ENCODE results near the gene ABR.
A peak's percentile ranks its signal among the peaks of the same experiment; 100 is the strongest.
"Not testable (repeated sequence)": the region's sequence is repeated elsewhere in the genome, so short reads cannot be mapped to it uniquely, and the experiment has no call there.

The ABR gene

DNA sequence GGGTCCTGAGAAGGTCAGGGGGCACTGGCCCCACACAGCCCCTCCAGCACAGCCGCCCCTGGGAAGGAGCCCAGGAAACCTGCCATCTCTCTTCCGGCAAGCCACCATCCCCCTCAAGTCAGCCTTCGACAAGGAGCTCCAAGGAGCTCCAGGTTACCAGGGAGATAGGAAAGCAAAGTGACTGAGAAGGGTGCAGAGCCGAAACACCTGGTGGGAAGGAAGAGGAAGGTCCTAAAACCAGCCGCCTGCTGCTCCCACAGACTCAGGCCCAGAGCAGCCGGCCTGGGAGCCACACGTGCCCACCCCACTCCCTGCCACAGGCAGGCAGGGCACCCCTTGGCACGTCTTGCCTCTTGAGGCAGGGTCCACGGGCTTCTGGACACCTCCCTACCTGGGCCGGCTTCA, 102.2 kb downstream of the ABR start:
- no peak for DNase-seq (ENCODE audit: low read depth, low spot score)
- no peak overlapping the region for H3K27ac ChIP-seq

DNA sequence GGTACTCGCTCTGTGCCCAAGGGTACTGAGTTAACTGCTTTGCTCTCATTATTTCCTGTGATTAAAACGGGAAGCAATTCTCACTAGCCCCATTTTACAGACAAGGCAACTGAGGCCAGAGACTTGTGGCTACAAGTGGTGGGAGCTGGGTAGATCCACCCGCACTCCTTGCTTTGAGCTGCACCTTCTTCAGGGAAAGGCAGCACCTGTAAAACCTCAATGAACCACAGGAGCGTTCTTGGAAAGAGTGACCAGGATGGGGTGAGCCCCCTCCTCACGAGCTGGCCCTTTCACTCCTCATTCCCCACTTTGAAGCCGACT, 102.8 kb downstream of the ABR start:
- no peak overlapping the region for H3K27ac ChIP-seq
- no peak for DNase-seq (ENCODE audit: low read depth, low spot score)

DNA sequence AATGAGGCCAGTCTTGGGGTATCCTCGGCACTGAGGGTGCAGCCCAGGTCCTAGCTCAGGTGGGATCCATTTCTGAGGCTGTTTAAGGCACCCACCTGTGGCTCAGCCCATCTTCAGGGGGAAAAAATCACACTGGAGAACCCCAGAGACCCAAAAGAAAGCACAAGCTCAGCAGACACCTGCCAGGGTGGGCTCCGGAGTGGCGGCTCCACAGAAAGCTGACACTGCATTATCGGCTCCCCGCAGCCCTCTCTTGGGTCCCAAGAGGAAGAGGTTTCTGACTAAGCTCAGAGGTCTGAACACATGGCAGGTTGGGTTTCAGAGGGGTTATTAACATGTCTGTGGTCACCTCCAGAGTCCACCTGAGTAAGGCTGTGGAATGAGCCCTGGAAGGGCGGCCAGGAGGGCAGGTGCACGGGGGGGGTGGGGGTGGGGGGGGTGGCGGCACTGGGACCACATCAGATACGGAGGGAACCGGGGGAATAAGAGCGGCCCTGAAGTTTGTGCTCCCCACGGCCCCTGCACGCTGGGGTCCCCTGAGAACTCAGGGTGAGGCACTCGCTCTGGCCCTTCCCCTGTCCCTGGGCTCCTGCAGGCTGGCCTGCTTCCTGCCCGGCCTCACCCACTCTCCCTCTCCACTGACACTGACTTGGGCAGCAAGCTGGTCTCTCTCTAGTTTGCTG, 103.3 kb downstream of the ABR start:
- DNase-seq (ENCODE audit: low read depth, low spot score): no peak
- H3K27ac ChIP-seq: no peak overlapping the region

DNA sequence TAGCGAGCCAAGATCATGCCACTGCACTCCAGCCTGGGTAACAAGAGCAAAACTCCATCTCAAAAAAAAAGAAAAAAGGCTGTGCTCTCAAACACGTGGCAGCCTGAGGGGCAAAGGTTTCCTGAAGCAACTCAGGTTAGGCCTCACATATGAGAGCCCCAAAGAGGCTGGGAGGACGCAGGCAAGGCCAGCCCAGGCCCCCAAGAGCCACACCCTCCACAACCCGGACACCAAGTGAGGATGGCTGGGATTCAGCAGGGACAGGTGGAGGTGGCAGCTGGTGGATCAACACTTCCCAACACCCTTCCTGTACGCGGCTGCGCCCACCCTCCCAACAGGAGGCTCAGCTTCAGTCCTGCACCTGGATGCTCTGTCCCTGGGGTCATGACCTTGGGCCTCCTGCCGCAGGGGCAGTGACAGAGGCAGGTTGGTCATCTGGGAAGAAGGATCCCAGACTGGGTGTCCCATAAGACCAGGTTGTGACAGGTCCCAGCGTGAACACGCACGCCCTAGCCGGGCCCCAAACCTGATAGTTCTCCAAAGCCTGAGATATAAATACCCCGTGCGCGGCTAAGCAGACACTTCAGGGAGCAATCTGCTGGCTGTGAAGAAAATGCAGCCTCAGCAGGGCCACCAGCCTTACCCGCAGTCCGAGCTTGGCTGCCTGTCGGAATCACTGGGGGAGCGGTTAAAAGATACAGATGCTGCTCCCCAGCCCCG, 104.7 kb downstream of the ABR start:
- H3K27ac ChIP-seq: no peak overlapping the region
- no peak for DNase-seq (ENCODE audit: low read depth, low spot score)

GRCh38 chr17:1073963-1074625, 105.7 kb downstream of the ABR start:
- not testable (repeated sequence) for H3K27ac ChIP-seq; DNase-seq (ENCODE audit: low read depth, low spot score)

GRCh38 chr17:1073241-1073962, 106.4 kb downstream of the ABR start:
- no peak overlapping the region for H3K27ac ChIP-seq
- DNase-seq (ENCODE audit: low read depth, low spot score): no peak

- no peak for DNase-seq (ENCODE audit: low read depth, low spot score)
- no peak overlapping the region for H3K27ac ChIP-seq
Measured at GRCh38 chr17:1072551-1072961, 107.2 kb downstream of the ABR start.

GRCh38 chr17:1071103-1071825, 108.5 kb downstream of the ABR start:
- no peak for DNase-seq (ENCODE audit: low read depth, low spot score)
- H3K27ac ChIP-seq: no peak overlapping the region

- H3K27ac ChIP-seq: no peak overlapping the region
- no peak for DNase-seq (ENCODE audit: low read depth, low spot score)
Measured at GRCh38 chr17:1070411-1070810, 109.4 kb downstream of the ABR start.

GRCh38 chr17:1069847-1070246, 109.9 kb downstream of the ABR start:
- no peak for DNase-seq (ENCODE audit: low read depth, low spot score)
- H3K27ac ChIP-seq: no peak overlapping the region

- no peak for DNase-seq (ENCODE audit: low read depth, low spot score)
- no peak overlapping the region for H3K27ac ChIP-seq
Measured at GRCh38 chr17:1068356-1068755, 111.4 kb downstream of the ABR start.

GRCh38 chr17:1067282-1067956, 112.4 kb downstream of the ABR start:
- no peak overlapping the region for H3K27ac ChIP-seq
- no peak for DNase-seq (ENCODE audit: low read depth, low spot score)

DNA sequence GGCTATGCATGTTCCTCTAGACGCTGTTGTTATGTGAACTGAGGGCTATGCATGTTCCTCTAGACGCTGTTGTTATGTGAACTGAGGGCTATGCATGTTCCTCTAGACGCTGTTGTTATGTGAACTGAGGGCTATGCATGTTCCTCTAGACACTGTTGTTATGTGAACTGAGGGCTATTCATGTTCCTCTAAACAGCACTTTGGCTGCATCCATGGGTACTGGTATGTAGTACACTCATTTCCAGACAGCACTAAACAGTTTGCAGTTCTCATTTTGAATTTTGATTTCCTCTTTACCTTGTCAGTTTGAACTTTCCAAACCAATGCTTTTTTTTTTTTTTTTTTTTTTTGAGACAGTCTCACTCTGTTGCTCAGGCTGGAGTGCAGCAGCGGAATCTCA, 114.4 kb downstream of the ABR start:
- DNase-seq (ENCODE audit: low read depth, low spot score): not testable (repeated sequence)

DNA sequence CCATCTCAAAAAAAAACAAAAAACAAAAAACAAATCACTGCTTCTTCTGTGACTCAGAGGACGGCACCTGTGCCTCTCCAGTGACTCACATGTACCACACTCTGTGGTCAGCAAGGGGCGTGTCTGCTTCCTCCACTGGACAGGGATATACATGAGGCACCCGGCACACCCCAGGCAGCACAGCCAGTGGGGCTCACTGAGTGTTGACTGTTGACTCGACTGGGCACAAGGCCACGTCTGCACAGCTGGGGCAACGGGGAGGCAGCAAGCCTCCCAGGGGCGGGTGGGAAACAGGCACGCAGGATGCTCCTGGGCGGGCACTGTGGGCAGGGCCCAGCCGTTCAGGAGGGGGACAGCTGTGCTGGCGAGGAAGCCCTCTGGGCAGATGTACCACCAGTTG, 118.8 kb downstream of the ABR start:
- DNase-seq (ENCODE audit: low read depth, low spot score): peak; percentile 95
- H3K27ac ChIP-seq: no peak overlapping the region

More for the DNA sequence above, 114.4 kb downstream of the ABR start:
- H3K27ac ChIP-seq: not testable (repeated sequence)

DNA sequence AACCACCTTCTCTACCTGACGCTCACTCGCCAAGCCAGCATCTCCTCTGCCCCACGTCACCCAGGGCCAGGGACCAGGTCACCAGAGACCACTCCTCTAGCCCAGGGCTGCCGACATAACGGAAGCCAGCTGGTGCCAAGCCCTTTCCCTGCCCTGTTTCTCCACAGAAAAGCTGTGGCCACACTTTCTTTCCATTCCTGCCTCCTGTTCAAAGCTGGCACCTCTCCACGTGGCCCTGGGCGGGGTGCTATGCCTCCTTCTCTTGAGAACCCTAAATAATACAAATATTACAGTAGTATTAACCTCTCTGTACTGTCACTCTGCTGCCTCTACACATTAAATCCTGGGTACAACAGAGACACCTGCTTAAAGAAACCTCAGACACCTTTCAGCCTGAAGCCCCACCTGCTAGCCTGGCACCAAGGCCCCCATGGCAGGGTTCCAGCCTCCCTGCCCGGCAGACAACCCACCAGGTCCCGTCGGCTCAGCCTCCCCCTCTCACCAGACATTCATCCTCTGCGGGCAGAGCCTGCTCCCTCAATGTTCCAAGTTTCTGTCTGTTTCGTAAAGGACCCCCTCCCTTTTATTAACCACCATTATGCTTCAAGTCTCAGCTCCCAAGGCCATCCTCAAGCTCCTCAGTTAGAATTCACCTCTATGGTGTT, 120.5 kb downstream of the ABR start:
- no peak overlapping the region for H3K27ac ChIP-seq
- no peak for DNase-seq (ENCODE audit: low read depth, low spot score)

DNA sequence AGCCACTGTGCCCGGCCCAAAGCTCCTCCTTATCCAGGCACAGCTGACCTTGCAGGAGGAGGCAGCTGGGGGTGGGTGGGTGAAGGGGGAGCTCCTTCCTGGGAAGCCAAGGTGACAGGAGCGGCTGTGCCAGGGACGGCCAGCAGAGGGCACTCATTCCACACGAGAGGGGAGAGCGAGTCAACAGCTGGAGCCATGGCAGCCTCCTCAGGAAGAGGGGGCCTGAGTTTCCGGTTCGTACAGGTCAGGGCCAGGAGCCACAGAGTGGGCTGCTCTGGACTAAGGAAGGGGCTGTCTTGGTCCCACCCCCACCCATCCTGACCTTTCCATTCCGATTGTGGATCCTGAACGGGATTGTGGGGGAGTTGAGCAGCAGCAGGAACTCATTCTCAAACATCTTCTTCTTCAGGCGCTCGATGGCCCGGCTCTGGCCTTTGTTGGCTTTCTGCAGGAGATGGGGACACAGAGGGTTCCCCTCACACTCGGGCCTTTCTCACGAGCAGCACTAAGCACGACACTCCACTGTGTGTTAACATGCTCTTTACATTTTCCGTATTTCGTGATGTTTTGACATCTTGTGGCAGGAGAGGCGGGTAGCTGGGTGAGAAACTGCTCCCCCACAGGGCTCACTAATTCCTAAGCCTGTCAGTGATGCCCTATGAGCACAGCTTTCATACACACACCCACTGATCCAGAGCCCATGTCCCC, 121.2 kb downstream of the ABR start:
- H3K27ac ChIP-seq: no peak overlapping the region
- DNase-seq (ENCODE audit: low read depth, low spot score): no peak

- DNase-seq (ENCODE audit: low read depth, low spot score): no peak
- no peak overlapping the region for H3K27ac ChIP-seq
Measured at GRCh38 chr17:1056761-1057160, 123.0 kb downstream of the ABR start.

GRCh38 chr17:1055751-1056645, 123.8 kb downstream of the ABR start:
- no peak for DNase-seq (ENCODE audit: low read depth, low spot score)
- H3K27ac ChIP-seq: no peak overlapping the region
